HEK293 (cell line): ENCODE measurements around the gene ACER3.
A peak's percentile ranks its signal among the peaks of the same experiment; 100 is the strongest.

ENCODE experiments used
- CTCF ChIA-PET: fragments of 350-600 bp; formaldehyde crosslinking; extraction: SDS; loops from one replicate; lab custom pipeline; 2021; ENCODE audit warnings: antibody characterized with exemption; lab: Yijun Ruan, JAX
- POLR2A ChIA-PET: fragments of 300-600 bp; formaldehyde crosslinking; extraction: SDS; loops from one replicate; lab custom pipeline; 2020; ENCODE audit warnings: antibody characterized with exemption, inconsistent platforms; lab: Yijun Ruan, JAX
- H3K27ac ChIP-seq: fragments of 200-500 bp; sonication (Bioruptor generic); 2 replicates; pipeline ENCODE4 v1.5.1; 2014; ENCODE audit warnings: low read depth, low read length, control low read depth, inconsistent platforms; ENCODE audit errors: extremely low read depth
- H3K36me3 ChIP-seq, 2 experiments: fragments of 200-500 bp in 1 of 2; sonication (Bioruptor generic) in 1 of 2; 1 replicate in 1 of 2; 2 replicates in 1 of 2; pipeline ENCODE4 v1.5.1; 2014 to 2017; ENCODE audit warnings: inconsistent platforms in 2 of 2, low read length in 2 of 2; ENCODE audit not compliant: control insufficient read depth in 2 of 2, insufficient read depth in 1 of 2
- H3K4me1 ChIP-seq: fragments of 200-500 bp; sonication (Bioruptor generic); 2 replicates; pipeline ENCODE4 v1.5.1; 2014; ENCODE audit warnings: mild to moderate bottlenecking, low read length, inconsistent platforms; ENCODE audit not compliant: control insufficient read depth, insufficient read depth
- H3K4me3 ChIP-seq: 2 replicates; pipeline ENCODE4 v1.5.1; 2011; ENCODE audit warnings: low read depth, mild to moderate bottlenecking, control low read depth, low read length, moderate library complexity
- H3K9me3 ChIP-seq: fragments of 200-500 bp; sonication (Bioruptor generic); 2 replicates; pipeline ENCODE4 v1.5.1; 2014; ENCODE audit warnings: low read depth, low read length, inconsistent platforms; ENCODE audit not compliant: control insufficient read depth, insufficient read depth
- OSR2 ChIP-seq: fragments of 450-650 bp; formaldehyde crosslinking; IDR thresholded peaks from 2 replicates; pipeline ENCODE4 v1.5.1; 2016; ENCODE audit warnings: missing biosample characterization, missing genetic modification characterization
- PATZ1 ChIP-seq: fragments of 450-650 bp; formaldehyde crosslinking; IDR thresholded peaks from 2 replicates; pipeline ENCODE4 v1.5.1; 2016; ENCODE audit warnings: missing biosample characterization, missing genetic modification characterization
- PRDM10 ChIP-seq: fragments of 450-650 bp; formaldehyde crosslinking; IDR thresholded peaks from 2 replicates; pipeline ENCODE4 v1.5.1; 2016; ENCODE audit warnings: missing biosample characterization, missing genetic modification characterization
- PRDM6 ChIP-seq: fragments of 450-650 bp; formaldehyde crosslinking; IDR thresholded peaks from 2 replicates; pipeline ENCODE4 v1.5.1; 2017; ENCODE audit warnings: missing biosample characterization, missing genetic modification characterization
- ZBTB49 ChIP-seq: fragments of 450-650 bp; formaldehyde crosslinking; IDR thresholded peaks from 2 replicates; pipeline ENCODE4 v1.5.1; 2016; ENCODE audit warnings: missing biosample characterization, missing genetic modification characterization, low read depth
- ZNF157 ChIP-seq: fragments of 450-650 bp; formaldehyde crosslinking; IDR thresholded peaks from 2 replicates; pipeline ENCODE4 v1.5.1; 2016; ENCODE audit warnings: missing biosample characterization, missing genetic modification characterization
- ZNF211 ChIP-seq: fragments of 450-650 bp; formaldehyde crosslinking; IDR thresholded peaks from 2 replicates; pipeline ENCODE4 v1.5.1; 2016; ENCODE audit warnings: low read depth, missing biosample characterization, missing genetic modification characterization
- ZNF266 ChIP-seq: fragments of 450-650 bp; formaldehyde crosslinking; IDR thresholded peaks from 2 replicates; pipeline ENCODE4 v1.5.1; 2016; ENCODE audit warnings: missing biosample characterization, missing genetic modification characterization, low read depth
- ZNF302 ChIP-seq: fragments of 450-650 bp; formaldehyde crosslinking; IDR thresholded peaks from 2 replicates; pipeline ENCODE4 v1.5.1; 2016; ENCODE audit warnings: missing biosample characterization, missing genetic modification characterization, low read depth
- ZNF324 ChIP-seq: fragments of 450-650 bp; formaldehyde crosslinking; IDR thresholded peaks from 2 replicates; pipeline ENCODE4 v1.5.1; 2016; ENCODE audit warnings: missing biosample characterization, missing genetic modification characterization
- ZNF48 ChIP-seq: fragments of 450-650 bp; formaldehyde crosslinking; IDR thresholded peaks from 2 replicates; pipeline ENCODE4 v1.5.1; 2016; ENCODE audit warnings: missing biosample characterization, missing genetic modification characterization
- ZNF558 ChIP-seq: fragments of 450-650 bp; formaldehyde crosslinking; IDR thresholded peaks from 2 replicates; pipeline ENCODE4 v1.5.1; 2016; ENCODE audit warnings: missing biosample characterization, missing genetic modification characterization
- ZNF629 ChIP-seq: fragments of 450-650 bp; formaldehyde crosslinking; IDR thresholded peaks from 2 replicates; pipeline ENCODE4 v1.5.1; 2017; ENCODE audit warnings: missing biosample characterization, missing genetic modification characterization
- ZNF654 ChIP-seq: fragments of 450-650 bp; formaldehyde crosslinking; IDR thresholded peaks from 2 replicates; pipeline ENCODE4 v1.5.1; 2016; ENCODE audit warnings: low read depth, missing biosample characterization, missing genetic modification characterization
- ZNF670 ChIP-seq: fragments of 450-650 bp; formaldehyde crosslinking; IDR thresholded peaks from 2 replicates; pipeline ENCODE4 v1.5.1; 2016; ENCODE audit warnings: missing biosample characterization, missing genetic modification characterization, low read depth
- ZNF707 ChIP-seq: fragments of 450-650 bp; formaldehyde crosslinking; IDR thresholded peaks from 2 replicates; pipeline ENCODE4 v1.5.1; 2016; ENCODE audit warnings: missing biosample characterization, missing genetic modification characterization
- ZNF768 ChIP-seq: fragments of 450-650 bp; formaldehyde crosslinking; IDR thresholded peaks from 2 replicates; pipeline ENCODE4 v1.5.1; 2018; ENCODE audit warnings: missing biosample characterization, mild to moderate bottlenecking, missing genetic modification characterization
- ZNF830 ChIP-seq: fragments of 450-650 bp; IDR thresholded peaks from 2 replicates; pipeline ENCODE4 v1.5.0; 2018; ENCODE audit warnings: missing biosample characterization, missing genetic modification characterization, low read depth, mild to moderate bottlenecking, moderate library complexity
- TF ChIP-seq, protein P1 (sequence below): fragments of 450-650 bp; formaldehyde crosslinking; IDR thresholded peaks from 2 replicates; pipeline ENCODE4 v1.5.1; 2016; ENCODE audit warnings: missing biosample characterization, missing genetic modification characterization

ACER3 gene

GRCh38 chr11:77035039-77035438, 174.3 kb downstream of the ACER3 start:
- no peak overlapping the region for H3K4me3 ChIP-seq
- ChIA-PET POLR2A (no interaction called here), CTCF (interaction anchor here (1.7 to 5.1 kb wide), 2 partner anchors 10 to 115 kb away, joined by 5 to 33 read pairs; no protein-coding TSS in a partner anchor)
- H3K4me1 ChIP-seq, result peaks cover 9% of the 10 kb centered on the region; the same call in 1 of the 2 replicates
- no peak overlapping the region for H3K27ac ChIP-seq
- H3K36me3 ChIP-seq, result no peaks in the 10 kb centered on the region
- H3K9me3 ChIP-seq, result no peaks in the 10 kb centered on the region
- TF ChIP-seq, protein P1, sequence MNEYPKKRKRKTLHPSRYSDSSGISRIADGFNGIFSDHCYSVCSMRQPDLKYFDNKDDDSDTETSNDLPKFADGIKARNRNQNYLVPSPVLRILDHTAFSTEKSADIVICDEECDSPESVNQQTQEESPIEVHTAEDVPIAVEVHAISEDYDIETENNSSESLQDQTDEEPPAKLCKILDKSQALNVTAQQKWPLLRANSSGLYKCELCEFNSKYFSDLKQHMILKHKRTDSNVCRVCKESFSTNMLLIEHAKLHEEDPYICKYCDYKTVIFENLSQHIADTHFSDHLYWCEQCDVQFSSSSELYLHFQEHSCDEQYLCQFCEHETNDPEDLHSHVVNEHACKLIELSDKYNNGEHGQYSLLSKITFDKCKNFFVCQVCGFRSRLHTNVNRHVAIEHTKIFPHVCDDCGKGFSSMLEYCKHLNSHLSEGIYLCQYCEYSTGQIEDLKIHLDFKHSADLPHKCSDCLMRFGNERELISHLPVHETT (tag by site-specific recombination), result no peak
- TF ChIP-seq ZNF670 (tag by site-specific recombination), result no peak
- no peak for TF ChIP-seq ZNF707
- TF ChIP-seq ZNF266 (tag by site-specific recombination), result no peak
- TF ChIP-seq ZNF302 (tag by site-specific recombination), result no peak
- no peak for TF ChIP-seq ZNF558
- no peak for TF ChIP-seq ZNF768
- TF ChIP-seq OSR2 (tag by site-specific recombination), result no peak
- no peak for TF ChIP-seq PATZ1 (tag by site-specific recombination)
- TF ChIP-seq ZNF654 (tag by site-specific recombination), result no peak
- TF ChIP-seq ZNF629 (tag by site-specific recombination), result no peak
- TF ChIP-seq ZNF324 (tag by site-specific recombination), result no peak
- TF ChIP-seq ZNF211 (tag by site-specific recombination), result no peak
- no peak for TF ChIP-seq ZNF48 (tag by site-specific recombination)
- no peak for TF ChIP-seq PRDM10 (tag by site-specific recombination)

GRCh38 chr11:77035580-77035979, 174.9 kb downstream of the ACER3 start:
- Histone ChIP-seq H3K27ac (no peak overlapping the region), H3K9me3 (no peaks in the 10 kb centered on the region), H3K36me3 (no peaks in the 10 kb centered on the region), H3K4me1 (peaks cover 9% of the 10 kb centered on the region; the same call in 1 of the 2 replicates), H3K4me3 (no peak overlapping the region)
- ChIA-PET CTCF (interaction anchor here (0.7 to 5.1 kb wide), 7 partner anchors 9 to 318 kb away, joined by 3 to 33 read pairs (median 4); no protein-coding TSS in a partner anchor), POLR2A (no interaction called here)
- TF ChIP-seq ZNF157 (tag by site-specific recombination) (no peak), ZNF48 (tag by site-specific recombination) (no peak), ZNF830 (tag by site-specific recombination) (no peak), PRDM6 (tag by site-specific recombination) (peak; percentile 31; the same call in 1 of the 2 replicates), ZBTB49 (tag by site-specific recombination) (no peak)
